Measurements from ENCODE around the gene ZNF264.

GRCh38 chr19:57227502-57227901 is 36.2 kb downstream of the ZNF264 start:
- no peak for TF ChIP-seq POLR2A (IDR thresholded peaks at IDR 0.05)
- TF ChIP-seq, protein P1, sequence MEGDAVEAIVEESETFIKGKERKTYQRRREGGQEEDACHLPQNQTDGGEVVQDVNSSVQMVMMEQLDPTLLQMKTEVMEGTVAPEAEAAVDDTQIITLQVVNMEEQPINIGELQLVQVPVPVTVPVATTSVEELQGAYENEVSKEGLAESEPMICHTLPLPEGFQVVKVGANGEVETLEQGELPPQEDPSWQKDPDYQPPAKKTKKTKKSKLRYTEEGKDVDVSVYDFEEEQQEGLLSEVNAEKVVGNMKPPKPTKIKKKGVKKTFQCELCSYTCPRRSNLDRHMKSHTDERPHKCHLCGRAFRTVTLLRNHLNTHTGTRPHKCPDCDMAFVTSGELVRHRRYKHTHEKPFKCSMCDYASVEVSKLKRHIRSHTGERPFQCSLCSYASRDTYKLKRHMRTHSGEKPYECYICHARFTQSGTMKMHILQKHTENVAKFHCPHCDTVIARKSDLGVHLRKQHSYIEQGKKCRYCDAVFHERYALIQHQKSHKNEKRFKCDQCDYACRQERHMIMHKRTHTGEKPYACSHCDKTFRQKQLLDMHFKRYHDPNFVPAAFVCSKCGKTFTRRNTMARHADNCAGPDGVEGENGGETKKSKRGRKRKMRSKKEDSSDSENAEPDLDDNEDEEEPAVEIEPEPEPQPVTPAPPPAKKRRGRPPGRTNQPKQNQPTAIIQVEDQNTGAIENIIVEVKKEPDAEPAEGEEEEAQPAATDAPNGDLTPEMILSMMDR (IDR thresholded peaks at IDR 0.05) = no peak

Data from adrenal gland (tissue), 5 donors.